ENCODE measurements around the gene PRR3. TPM values are rescaled to one million over a fixed set of nuclear protein-coding genes. Genes with fewer than 3 reads are reported as not detected.
A peak's percentile ranks its signal among the peaks of the same experiment; 100 is the strongest.

PRR3 gene
- total and polyA plus RNA-seq, 2 of the 13 experiments (the other 11 are each of a cell fraction or from before 2014, with no cell fraction given), result 14.6 to 21.2 TPM

DNA sequence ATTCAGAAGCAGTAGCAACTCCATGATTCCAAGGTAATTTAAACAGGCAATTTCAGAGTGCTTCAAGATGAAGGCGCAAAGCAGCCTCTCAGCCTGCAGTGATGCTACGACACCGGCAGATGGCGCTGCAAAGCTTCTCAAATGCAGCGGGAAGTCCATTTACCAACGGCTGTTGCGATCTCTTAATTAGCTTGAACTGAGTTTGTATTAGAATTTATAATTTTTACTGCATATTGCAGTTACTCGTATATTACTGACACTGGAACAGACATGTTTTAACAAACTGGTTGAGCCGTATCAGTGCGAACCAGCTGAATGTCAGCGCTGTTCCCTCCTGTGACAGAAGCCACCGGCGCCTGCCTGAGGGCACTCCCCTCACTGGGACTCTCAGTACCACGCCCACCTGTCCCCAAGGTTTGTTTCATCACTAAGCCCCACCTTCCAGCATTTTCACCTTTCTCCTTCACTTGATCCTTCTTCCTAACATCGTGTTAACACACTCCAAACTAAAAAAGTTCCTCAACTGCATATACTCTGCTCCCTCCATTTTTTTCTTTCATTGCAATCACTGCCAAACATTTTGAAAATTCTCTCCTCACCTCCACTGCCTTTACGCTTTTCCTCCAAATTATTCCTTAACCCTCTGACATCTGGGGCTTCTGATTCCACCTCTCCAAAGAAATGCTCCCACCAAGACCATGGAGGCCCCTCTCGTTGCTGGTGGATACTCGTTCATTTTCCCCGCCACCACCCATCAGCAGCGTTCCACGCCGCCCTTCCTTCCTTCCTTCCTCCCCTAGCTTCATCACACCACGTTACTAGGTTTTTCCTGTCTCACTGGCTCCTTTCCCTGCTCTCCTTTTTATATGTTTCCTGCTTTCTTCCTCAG, 15.3 kb upstream of the PRR3 start (continued):
- TF ChIP-seq, protein P1, sequence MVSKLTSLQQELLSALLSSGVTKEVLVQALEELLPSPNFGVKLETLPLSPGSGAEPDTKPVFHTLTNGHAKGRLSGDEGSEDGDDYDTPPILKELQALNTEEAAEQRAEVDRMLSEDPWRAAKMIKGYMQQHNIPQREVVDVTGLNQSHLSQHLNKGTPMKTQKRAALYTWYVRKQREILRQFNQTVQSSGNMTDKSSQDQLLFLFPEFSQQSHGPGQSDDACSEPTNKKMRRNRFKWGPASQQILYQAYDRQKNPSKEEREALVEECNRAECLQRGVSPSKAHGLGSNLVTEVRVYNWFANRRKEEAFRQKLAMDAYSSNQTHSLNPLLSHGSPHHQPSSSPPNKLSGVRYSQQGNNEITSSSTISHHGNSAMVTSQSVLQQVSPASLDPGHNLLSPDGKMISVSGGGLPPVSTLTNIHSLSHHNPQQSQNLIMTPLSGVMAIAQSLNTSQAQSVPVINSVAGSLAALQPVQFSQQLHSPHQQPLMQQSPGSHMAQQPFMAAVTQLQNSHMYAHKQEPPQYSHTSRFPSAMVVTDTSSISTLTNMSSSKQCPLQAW (CRISPR knock-in tag; IDR thresholded peaks at IDR 0.05), result peak; percentile 45
- TF ChIP-seq, protein P2, sequence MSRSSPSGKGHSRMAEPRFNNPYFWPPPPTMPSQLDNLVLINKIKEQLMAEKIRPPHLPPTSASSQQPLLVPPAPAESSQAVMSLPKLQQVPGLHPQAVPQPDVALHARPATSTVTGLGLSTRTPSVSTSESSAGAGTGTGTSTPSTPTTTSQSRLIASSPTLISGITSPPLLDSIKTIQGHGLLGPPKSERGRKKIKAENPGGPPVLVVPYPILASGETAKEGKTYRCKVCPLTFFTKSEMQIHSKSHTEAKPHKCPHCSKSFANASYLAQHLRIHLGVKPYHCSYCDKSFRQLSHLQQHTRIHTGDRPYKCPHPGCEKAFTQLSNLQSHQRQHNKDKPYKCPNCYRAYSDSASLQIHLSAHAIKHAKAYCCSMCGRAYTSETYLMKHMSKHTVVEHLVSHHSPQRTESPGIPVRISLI (CRISPR knock-in tag; IDR thresholded peaks at IDR 0.05; ENCODE audit: borderline replicate concordance), result no peak
- TF ChIP-seq RAD21 (CRISPR knock-in tag; IDR thresholded peaks at IDR 0.05) (peak; percentile 78), TCF7 (IDR thresholded peaks at IDR 0.05; ENCODE audit: low read depth) (no peak), RXRB (CRISPR knock-in tag; IDR thresholded peaks at IDR 0.05; ENCODE audit: borderline replicate concordance) (peak; percentile 21; the same call in 1 of the 2 replicates), MYNN (CRISPR knock-in tag; IDR thresholded peaks at IDR 0.05; ENCODE audit: low read depth) (0 out of 2 replicates have a peak, but pooled peaks have one; percentile 42), KAT7 (CRISPR knock-in tag; IDR thresholded peaks at IDR 0.05; ENCODE audit: borderline replicate concordance) (no peak), GATAD1 (CRISPR knock-in tag; IDR thresholded peaks at IDR 0.05) (no peak), IKZF4 (CRISPR knock-in tag; IDR thresholded peaks at IDR 0.05; ENCODE audit: borderline replicate concordance, low read depth, not compliant biosample characterization) (no peak), STAT5B (CRISPR knock-in tag; IDR thresholded peaks at IDR 0.05) (no peak), FOXP1 (IDR thresholded peaks at IDR 0.05) (no peak), FOXP1 (CRISPR knock-in tag; IDR thresholded peaks at IDR 0.05) (no peak), ERF (CRISPR knock-in tag; IDR thresholded peaks at IDR 0.05) (peak; percentile 49; the same call in 1 of the 2 replicates), CAMTA2 (CRISPR knock-in tag; IDR thresholded peaks at IDR 0.05; ENCODE audit: borderline replicate concordance) (no peak), HCFC1 (IDR thresholded peaks at IDR 0.05; ENCODE audit: low read depth, low read length) (no peak), ZNF124 (CRISPR knock-in tag; IDR thresholded peaks at IDR 0.05) (no peak), ZSCAN9 (CRISPR knock-in tag; IDR thresholded peaks at IDR 0.05; ENCODE audit: borderline replicate concordance) (0 out of 2 replicates have a peak, but pooled peaks have one; percentile 36), ZFAT (CRISPR knock-in tag; conservative IDR thresholded peaks at IDR 0.05) (no peak), RFXANK (CRISPR knock-in tag; IDR thresholded peaks at IDR 0.05) (0 out of 2 replicates have a peak, but pooled peaks have one; percentile 64), ZNF776 (CRISPR knock-in tag; IDR thresholded peaks at IDR 0.05) (no peak)
- TF ChIP-seq, protein P3, sequence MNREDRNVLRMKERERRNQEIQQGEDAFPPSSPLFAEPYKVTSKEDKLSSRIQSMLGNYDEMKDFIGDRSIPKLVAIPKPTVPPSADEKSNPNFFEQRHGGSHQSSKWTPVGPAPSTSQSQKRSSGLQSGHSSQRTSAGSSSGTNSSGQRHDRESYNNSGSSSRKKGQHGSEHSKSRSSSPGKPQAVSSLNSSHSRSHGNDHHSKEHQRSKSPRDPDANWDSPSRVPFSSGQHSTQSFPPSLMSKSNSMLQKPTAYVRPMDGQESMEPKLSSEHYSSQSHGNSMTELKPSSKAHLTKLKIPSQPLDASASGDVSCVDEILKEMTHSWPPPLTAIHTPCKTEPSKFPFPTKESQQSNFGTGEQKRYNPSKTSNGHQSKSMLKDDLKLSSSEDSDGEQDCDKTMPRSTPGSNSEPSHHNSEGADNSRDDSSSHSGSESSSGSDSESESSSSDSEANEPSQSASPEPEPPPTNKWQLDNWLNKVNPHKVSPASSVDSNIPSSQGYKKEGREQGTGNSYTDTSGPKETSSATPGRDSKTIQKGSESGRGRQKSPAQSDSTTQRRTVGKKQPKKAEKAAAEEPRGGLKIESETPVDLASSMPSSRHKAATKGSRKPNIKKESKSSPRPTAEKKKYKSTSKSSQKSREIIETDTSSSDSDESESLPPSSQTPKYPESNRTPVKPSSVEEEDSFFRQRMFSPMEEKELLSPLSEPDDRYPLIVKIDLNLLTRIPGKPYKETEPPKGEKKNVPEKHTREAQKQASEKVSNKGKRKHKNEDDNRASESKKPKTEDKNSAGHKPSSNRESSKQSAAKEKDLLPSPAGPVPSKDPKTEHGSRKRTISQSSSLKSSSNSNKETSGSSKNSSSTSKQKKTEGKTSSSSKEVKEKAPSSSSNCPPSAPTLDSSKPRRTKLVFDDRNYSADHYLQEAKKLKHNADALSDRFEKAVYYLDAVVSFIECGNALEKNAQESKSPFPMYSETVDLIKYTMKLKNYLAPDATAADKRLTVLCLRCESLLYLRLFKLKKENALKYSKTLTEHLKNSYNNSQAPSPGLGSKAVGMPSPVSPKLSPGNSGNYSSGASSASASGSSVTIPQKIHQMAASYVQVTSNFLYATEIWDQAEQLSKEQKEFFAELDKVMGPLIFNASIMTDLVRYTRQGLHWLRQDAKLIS (CRISPR knock-in tag; IDR thresholded peaks at IDR 0.05), result no peak
